ENCODE data around the gene P2RY1.

GRCh38 chr3:152842413-152842812 is 7.5 kb downstream of the P2RY1 start:
- TF ChIP-seq CTCF (IDR thresholded peaks at IDR 0.05; ENCODE audit: low read depth, low read length), result no peak
- no peak for TF ChIP-seq EZH2phosphoT487 (IDR thresholded peaks at IDR 0.05; ENCODE audit: low read depth)
